ENCODE data around the gene FCSK. TPM values are rescaled to one million over a fixed set of nuclear protein-coding genes. Genes with fewer than 3 reads are reported as not detected.

Gene FCSK
- total RNA-seq, 2 experiments from 2014 or later = 13.1 to 14.0 TPM

DNA sequence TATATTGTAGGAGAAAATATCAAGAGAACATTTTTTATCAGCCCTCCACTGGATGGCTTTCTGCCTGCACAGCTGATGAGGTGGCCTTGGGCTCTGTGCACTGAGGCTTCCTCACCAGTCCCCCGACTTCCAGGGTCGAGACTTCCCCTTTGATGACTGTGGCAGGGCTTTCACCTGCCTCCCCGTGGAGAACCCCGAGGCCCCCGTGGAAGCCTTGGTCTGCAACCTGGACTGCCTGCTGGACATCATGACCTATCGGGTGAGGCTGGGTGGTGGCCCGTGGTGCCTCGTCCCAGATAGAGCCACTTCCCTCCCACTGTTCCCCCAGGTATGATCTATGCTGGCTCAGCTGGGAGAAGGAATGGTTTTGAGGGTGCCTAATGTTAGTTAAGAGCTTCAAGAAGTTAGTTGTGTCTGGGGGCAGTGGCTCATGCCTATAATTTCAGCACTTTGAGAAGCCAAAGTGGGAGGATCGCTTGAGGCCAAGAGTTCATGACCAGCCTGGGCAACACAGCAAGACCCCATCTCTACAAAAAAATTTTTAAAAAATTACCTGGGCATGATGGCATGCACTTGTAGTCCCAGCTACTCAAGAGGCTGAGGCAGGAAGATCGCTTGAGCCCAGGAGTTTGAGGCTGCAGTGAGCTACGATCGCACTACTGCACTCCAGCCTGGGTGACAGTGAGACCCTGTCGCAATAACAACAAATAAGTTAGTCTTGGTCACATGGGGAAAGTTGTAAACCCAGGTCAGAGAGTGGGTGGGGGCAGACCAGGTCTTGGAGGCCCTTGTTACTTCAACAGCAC lies 11.8 kb downstream of the FCSK start:
- Mint-ChIP-seq H3K27me3 (no peaks in the 10 kb centered on the region), H3K36me3 (no peaks in the 10 kb centered on the region), H3K4me1 (ENCODE audit: low read depth) (no peaks in the 10 kb centered on the region), H3K4me3 (no peak overlapping the region), H3K9me3 (no peaks in the 10 kb centered on the region), H3K27ac (no peak overlapping the region)
- CTCF ChIA-PET = no interaction called here
- DNase-seq = no peak
- intact Hi-C loops (cut with micrococcal nuclease) = no loop called here
- POLR2A ChIA-PET = no interaction called here

GRCh38 chr16:70466805-70467076 lies 12.3 kb downstream of the FCSK start:
- Mint-ChIP-seq H3K4me3 (no peak overlapping the region), H3K36me3 (no peaks in the 10 kb centered on the region), H3K27me3 (no peaks in the 10 kb centered on the region), H3K27ac (no peak overlapping the region), H3K9me3 (no peaks in the 10 kb centered on the region), H3K4me1 (ENCODE audit: low read depth) (no peaks in the 10 kb centered on the region)
- POLR2A ChIA-PET = no interaction called here
- no peak for DNase-seq
- intact Hi-C loops (cut with micrococcal nuclease) = no loop called here
- CTCF ChIA-PET = no interaction called here

DNA sequence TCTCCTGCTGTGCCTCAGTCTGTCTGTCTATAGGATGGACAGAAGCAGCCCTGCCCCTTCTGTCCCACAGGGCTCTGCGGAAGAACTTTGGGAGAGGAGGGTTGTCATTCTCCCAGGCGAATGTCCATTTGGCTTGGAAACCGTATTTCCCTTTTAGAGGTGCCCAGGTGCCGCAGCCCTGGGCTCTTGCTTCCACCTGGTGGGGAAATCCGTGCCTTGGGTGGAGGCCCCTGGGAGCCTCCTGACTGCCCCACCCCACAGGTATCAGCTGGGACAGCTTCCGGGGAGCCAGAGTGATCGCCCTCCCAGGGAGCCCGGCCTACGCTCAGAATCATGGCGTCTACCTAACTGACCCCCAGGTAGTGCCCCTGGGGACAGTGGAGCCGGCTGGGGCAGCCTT lies 12.7 kb downstream of the FCSK start:
- no peak overlapping the region for H3K27ac Mint-ChIP-seq
- no peaks in the 10 kb centered on the region for H3K27me3 Mint-ChIP-seq
- H3K4me3 Mint-ChIP-seq = no peak overlapping the region
- ChIA-PET POLR2A (no interaction called here), CTCF (no interaction called here)
- DNase-seq = no peak
- H3K9me3 Mint-ChIP-seq = no peaks in the 10 kb centered on the region
- intact Hi-C loops (cut with micrococcal nuclease) = no loop called here
- H3K36me3 Mint-ChIP-seq = no peaks in the 10 kb centered on the region
- no peaks in the 10 kb centered on the region for H3K4me1 Mint-ChIP-seq (ENCODE audit: low read depth)

DNA sequence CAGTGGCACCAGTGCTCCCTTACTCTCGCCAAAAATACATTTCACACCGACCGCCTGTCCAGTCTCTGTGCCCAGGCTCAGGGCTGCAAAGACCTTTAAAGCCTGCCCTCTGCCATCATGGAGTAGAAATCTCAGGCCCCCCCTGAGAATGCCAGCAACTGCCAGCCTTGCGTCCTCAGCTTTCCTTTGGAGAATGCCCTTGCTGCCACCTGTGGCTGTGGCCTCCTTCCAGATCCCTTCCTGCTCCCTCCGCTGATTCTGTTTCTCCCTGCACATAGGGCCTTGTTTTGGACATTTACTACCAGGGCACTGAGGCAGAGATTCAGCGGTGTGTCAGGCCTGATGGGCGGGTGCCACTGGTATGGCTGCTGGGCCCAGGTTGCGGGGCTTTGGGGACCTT lies 13.2 kb downstream of the FCSK start:
- no peaks in the 10 kb centered on the region for H3K36me3 Mint-ChIP-seq
- no peaks in the 10 kb centered on the region for H3K27me3 Mint-ChIP-seq
- H3K4me1 Mint-ChIP-seq (ENCODE audit: low read depth) = no peaks in the 10 kb centered on the region
- intact Hi-C loops (cut with micrococcal nuclease) = no loop called here
- ChIA-PET CTCF (no interaction called here), POLR2A (no interaction called here)
- DNase-seq = no peak
- no peak overlapping the region for H3K27ac Mint-ChIP-seq
- no peaks in the 10 kb centered on the region for H3K9me3 Mint-ChIP-seq
- no peak overlapping the region for H3K4me3 Mint-ChIP-seq

DNA sequence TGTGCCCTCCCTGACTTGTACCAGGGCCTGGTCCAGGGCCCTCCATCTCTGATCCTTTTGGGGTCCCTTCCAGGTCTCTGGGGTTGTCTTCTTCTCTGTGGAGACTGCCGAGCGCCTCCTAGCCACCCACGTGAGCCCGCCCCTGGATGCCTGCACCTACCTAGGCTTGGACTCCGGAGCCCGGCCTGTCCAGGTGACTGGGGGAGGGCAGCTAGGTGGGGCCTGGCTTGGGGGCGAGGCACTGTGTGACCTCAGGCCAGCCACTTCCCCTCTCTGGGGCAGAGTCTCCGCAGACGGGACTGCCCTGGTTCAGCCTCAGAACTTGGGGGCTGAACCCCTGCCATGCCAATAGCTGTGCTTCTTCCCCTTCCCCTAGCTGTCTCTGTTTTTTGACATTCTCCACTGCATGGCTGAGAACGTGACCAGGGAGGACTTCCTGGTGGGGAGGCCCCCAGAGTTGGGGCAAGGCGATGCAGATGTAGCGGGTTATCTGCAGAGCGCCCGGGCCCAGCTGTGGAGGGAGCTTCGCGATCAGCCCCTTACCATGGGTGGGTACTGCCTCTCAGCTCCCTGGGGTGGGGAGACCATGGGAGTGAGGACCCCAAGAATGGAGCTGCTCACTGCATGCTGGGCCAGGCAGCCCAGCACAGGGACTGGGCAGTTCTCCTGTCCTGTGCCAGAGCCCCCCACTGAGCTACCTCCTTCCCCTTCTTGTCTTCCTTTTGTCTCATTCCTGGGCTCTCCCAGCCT lies 14.6 kb downstream of the FCSK start:
- POLR2A ChIA-PET = interaction anchor here (0.6 kb wide), 1 partner anchor 74 kb away, joined by 3 read pairs; no protein-coding TSS in a partner anchor
- Mint-ChIP-seq H3K4me1 (ENCODE audit: low read depth) (no peaks in the 10 kb centered on the region), H3K9me3 (no peaks in the 10 kb centered on the region), H3K27ac (no peak overlapping the region), H3K36me3 (peaks cover 2% of the 10 kb centered on the region), H3K27me3 (no peaks in the 10 kb centered on the region), H3K4me3 (no peak overlapping the region)
- no peak for DNase-seq
- intact Hi-C loops (cut with micrococcal nuclease) = no loop called here
- CTCF ChIA-PET = no interaction called here

DNA sequence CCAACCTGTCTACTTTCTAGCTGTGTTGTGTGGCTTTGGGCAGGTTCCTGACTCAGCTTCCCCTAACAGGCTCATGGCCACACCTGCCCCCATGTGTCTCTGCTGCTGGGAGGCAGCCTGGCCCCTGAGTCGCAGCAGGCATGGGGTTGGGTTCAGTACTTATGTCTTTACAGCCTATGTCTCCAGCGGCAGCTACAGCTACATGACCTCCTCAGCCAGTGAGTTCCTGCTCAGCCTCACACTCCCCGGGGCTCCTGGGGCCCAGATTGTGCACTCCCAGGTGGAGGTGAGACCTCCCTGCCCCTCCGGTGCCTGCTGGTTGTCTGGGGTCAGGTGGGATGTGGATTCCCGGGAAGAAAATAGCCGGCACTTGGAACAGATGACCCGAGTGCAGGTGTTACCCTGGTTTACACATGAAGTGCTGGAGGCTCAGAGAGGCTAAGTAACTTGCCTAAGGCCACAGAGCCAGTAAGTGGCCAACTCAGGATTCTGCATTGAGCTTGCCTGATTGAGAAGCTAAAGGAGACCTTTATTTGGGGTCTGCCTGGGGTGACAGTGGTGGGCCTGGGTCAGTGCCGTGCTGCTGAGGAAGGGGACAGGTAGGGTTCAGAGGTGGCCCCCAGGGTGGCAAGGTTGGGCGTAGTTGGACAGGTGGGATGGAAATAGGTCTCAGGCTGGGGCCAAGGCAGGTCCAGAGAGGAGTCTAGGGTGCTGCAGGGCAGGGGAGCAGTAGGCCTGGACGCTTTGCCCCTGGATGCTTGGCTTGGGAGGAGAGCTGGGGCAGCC lies 15.9 kb downstream of the FCSK start:
- Mint-ChIP-seq H3K4me1 (ENCODE audit: low read depth) (no peaks in the 10 kb centered on the region), H3K27me3 (no peaks in the 10 kb centered on the region), H3K9me3 (no peaks in the 10 kb centered on the region), H3K4me3 (no peak overlapping the region), H3K27ac (no peak overlapping the region), H3K36me3 (peaks cover 2% of the 10 kb centered on the region)
- ChIA-PET POLR2A (interaction anchor here (0.6 kb wide), 1 partner anchor 15 kb away, joined by 4 read pairs; no protein-coding TSS in a partner anchor), CTCF (interaction anchor here (0.6 to 1.2 kb wide), 2 partner anchors 59 to 76 kb away, joined by 3 to 5 read pairs; no protein-coding TSS in a partner anchor)
- no peak for DNase-seq
- intact Hi-C loops (cut with micrococcal nuclease) = no loop called here

DNA sequence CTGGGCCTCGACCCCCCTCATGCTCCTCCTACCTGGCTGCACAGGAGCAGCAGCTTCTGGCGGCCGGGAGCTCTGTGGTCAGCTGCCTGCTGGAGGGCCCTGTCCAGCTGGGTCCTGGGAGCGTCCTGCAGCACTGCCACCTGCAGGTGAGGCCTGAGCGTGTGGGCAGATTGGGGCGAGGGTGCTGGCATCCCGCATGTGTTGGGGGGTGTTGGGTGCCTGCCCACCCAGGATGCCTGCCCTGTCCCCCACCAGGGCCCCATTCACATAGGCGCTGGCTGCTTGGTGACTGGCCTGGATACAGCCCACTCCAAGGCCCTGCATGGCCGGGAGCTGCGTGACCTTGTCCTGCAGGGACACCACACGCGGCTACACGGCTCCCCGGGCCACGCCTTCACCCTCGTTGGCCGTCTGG lies 16.5 kb downstream of the FCSK start:
- H3K27me3 Mint-ChIP-seq = no peaks in the 10 kb centered on the region
- no peak for DNase-seq
- ChIA-PET POLR2A (interaction anchor here (0.6 kb wide), 1 partner anchor 16 kb away, joined by 4 read pairs; no protein-coding TSS in a partner anchor), CTCF (no interaction called here)
- peaks cover 2% of the 10 kb centered on the region for H3K36me3 Mint-ChIP-seq
- peaks cover 4% of the 10 kb centered on the region for H3K4me1 Mint-ChIP-seq (ENCODE audit: low read depth)
- intact Hi-C loops (cut with micrococcal nuclease) = no loop called here
- no peak overlapping the region for H3K4me3 Mint-ChIP-seq
- H3K9me3 Mint-ChIP-seq = no peaks in the 10 kb centered on the region
- H3K27ac Mint-ChIP-seq = no peak overlapping the region

DNA sequence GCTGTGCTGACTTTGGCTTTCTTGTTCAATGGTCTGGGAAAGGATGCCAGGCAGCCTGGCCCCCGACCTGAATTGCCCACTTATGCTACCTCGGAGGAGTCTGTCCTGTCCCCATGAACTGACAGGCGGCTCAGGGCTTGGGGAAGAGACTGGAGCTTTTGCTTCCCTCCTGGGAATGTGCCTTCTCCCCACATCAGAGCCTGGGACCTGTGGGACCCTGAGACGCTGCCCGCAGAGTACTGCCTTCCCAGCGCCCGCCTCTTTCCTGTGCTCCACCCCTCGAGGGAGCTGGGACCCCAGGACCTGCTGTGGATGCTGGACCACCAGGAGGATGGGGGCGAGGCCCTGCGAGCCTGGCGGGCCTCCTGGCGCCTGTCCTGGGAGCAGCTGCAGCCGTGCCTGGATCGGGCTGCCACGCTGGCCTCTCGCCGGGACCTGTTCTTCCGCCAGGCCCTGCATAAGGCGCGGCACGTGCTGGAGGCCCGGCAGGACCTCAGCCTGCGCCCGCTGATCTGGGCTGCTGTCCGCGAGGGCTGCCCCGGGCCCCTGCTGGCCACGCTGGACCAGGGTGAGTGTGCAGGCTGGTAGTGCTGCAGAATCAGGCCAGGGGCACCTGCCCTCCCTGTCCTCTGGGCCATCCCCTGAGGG lies 18.5 kb downstream of the FCSK start:
- Mint-ChIP-seq H3K9me3 (no peaks in the 10 kb centered on the region), H3K27me3 (no peaks in the 10 kb centered on the region), H3K4me3 (no peak overlapping the region), H3K36me3 (peaks cover 2% of the 10 kb centered on the region), H3K27ac (no peak overlapping the region), H3K4me1 (ENCODE audit: low read depth) (peaks cover 20% of the 10 kb centered on the region)
- intact Hi-C loops (cut with micrococcal nuclease) = no loop called here
- CTCF ChIA-PET = no interaction called here
- POLR2A ChIA-PET = no interaction called here
- DNase-seq = no peak

DNA sequence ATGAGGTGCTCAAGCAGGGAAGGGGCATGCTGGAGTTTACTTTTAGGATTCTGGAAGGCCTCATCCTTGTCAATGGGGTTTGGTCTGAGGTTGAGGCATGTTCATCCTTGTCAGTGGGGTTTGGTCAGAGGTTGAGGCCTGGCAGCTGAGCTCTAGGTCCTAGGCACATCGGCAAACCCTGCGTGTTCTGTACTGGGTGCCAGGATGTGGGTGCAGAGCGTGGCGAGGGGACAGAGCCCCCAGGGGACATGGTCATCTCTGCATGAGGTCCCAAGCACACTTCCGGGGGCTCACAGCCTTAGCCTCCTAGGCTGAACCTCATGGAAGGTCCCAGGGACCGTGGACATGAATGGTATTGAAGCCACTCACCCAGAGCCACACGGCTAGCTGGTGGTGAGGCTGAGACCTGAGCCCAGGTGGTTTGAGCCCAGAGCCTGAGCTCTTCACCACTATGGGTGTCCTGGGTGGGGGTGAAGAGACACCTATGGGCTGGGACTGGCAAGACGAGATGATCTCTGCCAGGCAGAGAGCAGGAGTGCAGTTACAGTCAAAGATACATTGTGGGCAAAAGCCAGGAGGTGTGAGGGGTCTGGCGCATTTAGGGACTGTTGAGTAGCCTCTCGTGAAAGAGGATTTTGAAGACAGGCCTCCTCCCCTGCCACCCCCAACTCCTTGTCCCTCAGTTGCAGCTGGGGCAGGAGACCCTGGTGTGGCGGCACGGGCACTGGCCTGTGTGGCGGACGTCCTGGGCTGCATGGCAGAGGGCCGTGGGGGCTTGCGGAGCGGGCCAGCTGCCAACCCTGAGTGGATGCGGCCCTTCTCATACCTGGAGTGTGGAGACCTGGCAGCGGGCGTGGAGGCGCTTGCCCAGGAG lies 19.3 kb downstream of the FCSK start:
- DNase-seq = no peak
- Mint-ChIP-seq H3K36me3 (peaks cover 2% of the 10 kb centered on the region), H3K27me3 (no peaks in the 10 kb centered on the region), H3K27ac (no peak overlapping the region), H3K9me3 (no peaks in the 10 kb centered on the region), H3K4me3 (no peak overlapping the region), H3K4me1 (ENCODE audit: low read depth) (peaks cover 23% of the 10 kb centered on the region)
- ChIA-PET CTCF (no interaction called here), POLR2A (no interaction called here)
- intact Hi-C loops (cut with micrococcal nuclease) = no loop called here

GRCh38 chr16:70474320-70475053 lies 20.1 kb downstream of the FCSK start:
- Mint-ChIP-seq H3K27ac (no peak overlapping the region), H3K4me1 (ENCODE audit: low read depth) (peaks cover 25% of the 10 kb centered on the region), H3K4me3 (no peak overlapping the region), H3K9me3 (no peaks in the 10 kb centered on the region), H3K27me3 (no peaks in the 10 kb centered on the region), H3K36me3 (peaks cover 2% of the 10 kb centered on the region)
- intact Hi-C loops (cut with micrococcal nuclease) = no loop called here
- ChIA-PET CTCF (interaction anchor here (1.0 kb wide), 1 partner anchor 35 kb away, joined by 3 read pairs; the partner anchor contains the start of gene ST3GAL2), POLR2A (no interaction called here)
- DNase-seq = no peak
